GM13977 (cell line): Measurements from ENCODE around the gene PDE4B.

Experiments used
- DNase-seq: peaks from one replicate; pipeline ENCODE4 v3.0.0; 2012; ENCODE audit warnings: low spot score
- CTCF ChIP-seq: IDR thresholded peaks from 2 replicates; pipeline ENCODE4 v1.5.1; 2012; ENCODE audit warnings: mild to moderate bottlenecking, control low read depth; ENCODE audit not compliant: insufficient read depth; ENCODE audit errors: extremely low read depth, missing control alignments
- in situ Hi-C: fragments of 300-500 bp; cut with MboI; formaldehyde crosslinking; loops from one replicate; pipeline ENCODE4 v1.12.0; 2022; ENCODE audit warnings: low sequenced_read_pairs, low pct_unique_long_range_greater_than_20kb, mixed read lengths, inconsistent platforms; ENCODE audit not compliant: unreplicated experiment

PDE4B gene

GRCh38 chr1:66327588-66327987, 534.9 kb downstream of the PDE4B start:
- no peak for TF ChIP-seq CTCF
- DNase-seq = no peak
- in situ Hi-C loops = no loop called here

- in situ Hi-C loops = no loop called here
- TF ChIP-seq CTCF = no peak
Measured at GRCh38 chr1:66328896-66329295, 536.2 kb downstream of the PDE4B start.

GRCh38 chr1:66330722-66331141, 538.0 kb downstream of the PDE4B start:
- no peak for DNase-seq
- TF ChIP-seq CTCF = no peak
- in situ Hi-C loops = no loop called here

More at GRCh38 chr1:66328896-66329295, 536.2 kb downstream of the PDE4B start:
- no peak for DNase-seq

- no peak for TF ChIP-seq CTCF
- no peak for DNase-seq
- in situ Hi-C loops = no loop called here
Measured at GRCh38 chr1:66331658-66332547, 539.2 kb downstream of the PDE4B start.

GRCh38 chr1:66332548-66332901, 539.8 kb downstream of the PDE4B start:
- in situ Hi-C loops = no loop called here
- DNase-seq = no peak
- TF ChIP-seq CTCF = no peak

- TF ChIP-seq CTCF = no peak
- no peak for DNase-seq
- in situ Hi-C loops = no loop called here
Measured at GRCh38 chr1:66333466-66334199, 540.9 kb downstream of the PDE4B start.
